ENCODE results near the gene TRIM14.

DNA sequence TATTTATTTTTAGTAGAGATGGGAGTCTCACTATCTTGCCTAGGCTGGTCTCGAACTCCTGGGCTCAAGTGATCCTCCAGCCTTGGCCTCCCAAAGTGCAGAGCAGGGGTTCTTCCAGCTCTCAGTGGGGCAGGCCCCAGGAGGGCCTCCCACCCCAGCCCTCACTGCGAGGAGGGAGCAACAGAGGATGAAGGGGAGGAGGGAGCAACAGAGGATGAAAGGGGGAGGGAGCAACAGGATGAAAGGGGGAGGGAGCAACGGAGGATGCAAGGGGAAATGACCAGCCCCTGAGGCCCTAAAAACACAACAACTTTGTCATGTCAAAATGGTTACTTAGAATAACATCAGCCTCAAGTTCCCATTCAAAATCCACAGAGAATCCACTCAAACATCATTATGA lies 10.0 kb downstream of the TRIM14 start:
- TF ChIP-seq, protein P1, sequence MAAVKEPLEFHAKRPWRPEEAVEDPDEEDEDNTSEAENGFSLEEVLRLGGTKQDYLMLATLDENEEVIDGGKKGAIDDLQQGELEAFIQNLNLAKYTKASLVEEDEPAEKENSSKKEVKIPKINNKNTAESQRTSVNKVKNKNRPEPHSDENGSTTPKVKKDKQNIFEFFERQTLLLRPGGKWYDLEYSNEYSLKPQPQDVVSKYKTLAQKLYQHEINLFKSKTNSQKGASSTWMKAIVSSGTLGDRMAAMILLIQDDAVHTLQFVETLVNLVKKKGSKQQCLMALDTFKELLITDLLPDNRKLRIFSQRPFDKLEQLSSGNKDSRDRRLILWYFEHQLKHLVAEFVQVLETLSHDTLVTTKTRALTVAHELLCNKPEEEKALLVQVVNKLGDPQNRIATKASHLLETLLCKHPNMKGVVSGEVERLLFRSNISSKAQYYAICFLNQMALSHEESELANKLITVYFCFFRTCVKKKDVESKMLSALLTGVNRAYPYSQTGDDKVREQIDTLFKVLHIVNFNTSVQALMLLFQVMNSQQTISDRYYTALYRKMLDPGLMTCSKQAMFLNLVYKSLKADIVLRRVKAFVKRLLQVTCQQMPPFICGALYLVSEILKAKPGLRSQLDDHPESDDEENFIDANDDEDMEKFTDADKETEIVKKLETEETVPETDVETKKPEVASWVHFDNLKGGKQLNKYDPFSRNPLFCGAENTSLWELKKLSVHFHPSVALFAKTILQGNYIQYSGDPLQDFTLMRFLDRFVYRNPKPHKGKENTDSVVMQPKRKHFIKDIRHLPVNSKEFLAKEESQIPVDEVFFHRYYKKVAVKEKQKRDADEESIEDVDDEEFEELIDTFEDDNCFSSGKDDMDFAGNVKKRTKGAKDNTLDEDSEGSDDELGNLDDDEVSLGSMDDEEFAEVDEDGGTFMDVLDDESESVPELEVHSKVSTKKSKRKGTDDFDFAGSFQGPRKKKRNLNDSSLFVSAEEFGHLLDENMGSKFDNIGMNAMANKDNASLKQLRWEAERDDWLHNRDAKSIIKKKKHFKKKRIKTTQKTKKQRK (IDR thresholded peaks at IDR 0.05; ENCODE audit: low read length): no peak
- TF ChIP-seq NFRKB (IDR thresholded peaks at IDR 0.05) (no peak), EZH2 (conservative IDR thresholded peaks at IDR 0.05; ENCODE audit: low read depth, low read length) (no peak), ZNF431 (CRISPR knock-in tag; IDR thresholded peaks at IDR 0.05; ENCODE audit: borderline replicate concordance, low read depth) (no peak), POLR2AphosphoS5 (IDR thresholded peaks at IDR 0.05; ENCODE audit: low read depth, low read length) (no peak)
- TF ChIP-seq, protein P2, sequence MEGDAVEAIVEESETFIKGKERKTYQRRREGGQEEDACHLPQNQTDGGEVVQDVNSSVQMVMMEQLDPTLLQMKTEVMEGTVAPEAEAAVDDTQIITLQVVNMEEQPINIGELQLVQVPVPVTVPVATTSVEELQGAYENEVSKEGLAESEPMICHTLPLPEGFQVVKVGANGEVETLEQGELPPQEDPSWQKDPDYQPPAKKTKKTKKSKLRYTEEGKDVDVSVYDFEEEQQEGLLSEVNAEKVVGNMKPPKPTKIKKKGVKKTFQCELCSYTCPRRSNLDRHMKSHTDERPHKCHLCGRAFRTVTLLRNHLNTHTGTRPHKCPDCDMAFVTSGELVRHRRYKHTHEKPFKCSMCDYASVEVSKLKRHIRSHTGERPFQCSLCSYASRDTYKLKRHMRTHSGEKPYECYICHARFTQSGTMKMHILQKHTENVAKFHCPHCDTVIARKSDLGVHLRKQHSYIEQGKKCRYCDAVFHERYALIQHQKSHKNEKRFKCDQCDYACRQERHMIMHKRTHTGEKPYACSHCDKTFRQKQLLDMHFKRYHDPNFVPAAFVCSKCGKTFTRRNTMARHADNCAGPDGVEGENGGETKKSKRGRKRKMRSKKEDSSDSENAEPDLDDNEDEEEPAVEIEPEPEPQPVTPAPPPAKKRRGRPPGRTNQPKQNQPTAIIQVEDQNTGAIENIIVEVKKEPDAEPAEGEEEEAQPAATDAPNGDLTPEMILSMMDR (CRISPR knock-in tag; IDR thresholded peaks at IDR 0.05): no peak

Data from HepG2 (cell line).